Posterior cingulate gyrus (tissue), 11 donors: ENCODE results near the gene HECTD2.

Experiments used
- DNase-seq, 10 donors: peaks; one replicate each; pipeline versions ENCODE4 v3.0.0 to v3.0.0-alpha.2; 2020 to 2021; ENCODE audit warnings: mixed read lengths in 3 of 10
- intact Hi-C: fragments of 100-400 bp; cut with DNase I; formaldehyde crosslinking; loops from one replicate; pipeline ENCODE4 v1.15.1; 2023

HECTD2 gene

GRCh38 chr10:91467114-91467513 lies 57.0 kb downstream of the HECTD2 start:
- peak in 1 of 10 donors; percentile 41 for DNase-seq
- intact Hi-C loops: no loop called here

GRCh38 chr10:91471602-91472001 lies 61.5 kb downstream of the HECTD2 start:
- intact Hi-C loops: no loop called here

GRCh38 chr10:91472911-91473310 lies 62.8 kb downstream of the HECTD2 start:
- intact Hi-C loops: no loop called here

More at GRCh38 chr10:91471602-91472001, 61.5 kb downstream of the HECTD2 start:
- no peak for DNase-seq

GRCh38 chr10:91474009-91474408 lies 63.9 kb downstream of the HECTD2 start:
- intact Hi-C loops: no loop called here
- DNase-seq: no peak

More at GRCh38 chr10:91472911-91473310, 62.8 kb downstream of the HECTD2 start:
- no peak for DNase-seq

- DNase-seq: no peak
- intact Hi-C loops: no loop called here
Observed at GRCh38 chr10:91477236-91477635, 67.1 kb downstream of the HECTD2 start.

- intact Hi-C loops: no loop called here
- DNase-seq: no peak
Observed at GRCh38 chr10:91479583-91479982, 69.4 kb downstream of the HECTD2 start.

GRCh38 chr10:91487911-91488582 lies 77.9 kb downstream of the HECTD2 start:
- intact Hi-C loops: no loop called here
- DNase-seq: peak in 1 of 10 donors; percentile 21

- no peak for DNase-seq
- intact Hi-C loops: loop anchor here (1.0 to 10.0 kb wide), 2 partner anchors 140 to 421 kb away; partner anchors contain the start of gene PPP1R3C
Observed at GRCh38 chr10:91493313-91493712, 83.2 kb downstream of the HECTD2 start.

- intact Hi-C loops: loop anchor here (10.0 kb wide), 1 partner anchor 419 kb away; no protein-coding TSS in a partner anchor
- DNase-seq: no peak
Observed at GRCh38 chr10:91495402-91495801, 85.3 kb downstream of the HECTD2 start.

- intact Hi-C loops: loop anchor here (10.0 kb wide), 1 partner anchor 419 kb away; no protein-coding TSS in a partner anchor
- no peak for DNase-seq
Observed at GRCh38 chr10:91496016-91496415, 85.9 kb downstream of the HECTD2 start.

GRCh38 chr10:91511549-91512330 lies 101.6 kb downstream of the HECTD2 start:
- intact Hi-C loops: no loop called here
- no peak for DNase-seq

DNA sequence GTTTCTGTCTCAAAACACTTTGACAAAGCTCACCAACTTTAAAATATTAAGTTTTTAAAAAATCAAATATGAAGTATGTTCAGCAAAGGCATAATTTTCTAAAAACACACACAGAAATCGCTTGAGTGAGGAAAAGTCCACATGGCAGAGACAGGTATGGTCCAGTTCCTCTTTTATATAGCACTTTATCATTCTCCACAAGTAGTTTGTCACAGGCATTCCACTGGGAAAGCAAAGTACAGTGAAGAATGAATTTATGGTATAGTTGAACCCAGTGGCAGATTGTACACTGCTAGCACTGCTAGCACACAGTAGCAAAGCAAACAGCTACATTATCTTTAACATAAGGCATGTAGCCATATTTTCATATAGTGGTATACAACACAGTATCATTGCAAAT lies 102.3 kb downstream of the HECTD2 start:
- intact Hi-C loops: no loop called here
- DNase-seq: no peak

GRCh38 chr10:91513598-91514424 lies 103.7 kb downstream of the HECTD2 start:
- no peak for DNase-seq
- intact Hi-C loops: no loop called here

- DNase-seq: no peak
- intact Hi-C loops: no loop called here
Observed at GRCh38 chr10:91514787-91515186, 104.6 kb downstream of the HECTD2 start.

- no peak for DNase-seq
- intact Hi-C loops: no loop called here
Observed at GRCh38 chr10:91517394-91517793, 107.2 kb downstream of the HECTD2 start.

GRCh38 chr10:91519899-91520514 lies 109.9 kb downstream of the HECTD2 start:
- no peak for DNase-seq
- intact Hi-C loops: no loop called here

- intact Hi-C loops: no loop called here
- no peak for DNase-seq
Observed at GRCh38 chr10:91520661-91521060, 110.5 kb downstream of the HECTD2 start.

- DNase-seq: no peak
- intact Hi-C loops: no loop called here
Observed at GRCh38 chr10:91521439-91521838, 111.3 kb downstream of the HECTD2 start.

DNA sequence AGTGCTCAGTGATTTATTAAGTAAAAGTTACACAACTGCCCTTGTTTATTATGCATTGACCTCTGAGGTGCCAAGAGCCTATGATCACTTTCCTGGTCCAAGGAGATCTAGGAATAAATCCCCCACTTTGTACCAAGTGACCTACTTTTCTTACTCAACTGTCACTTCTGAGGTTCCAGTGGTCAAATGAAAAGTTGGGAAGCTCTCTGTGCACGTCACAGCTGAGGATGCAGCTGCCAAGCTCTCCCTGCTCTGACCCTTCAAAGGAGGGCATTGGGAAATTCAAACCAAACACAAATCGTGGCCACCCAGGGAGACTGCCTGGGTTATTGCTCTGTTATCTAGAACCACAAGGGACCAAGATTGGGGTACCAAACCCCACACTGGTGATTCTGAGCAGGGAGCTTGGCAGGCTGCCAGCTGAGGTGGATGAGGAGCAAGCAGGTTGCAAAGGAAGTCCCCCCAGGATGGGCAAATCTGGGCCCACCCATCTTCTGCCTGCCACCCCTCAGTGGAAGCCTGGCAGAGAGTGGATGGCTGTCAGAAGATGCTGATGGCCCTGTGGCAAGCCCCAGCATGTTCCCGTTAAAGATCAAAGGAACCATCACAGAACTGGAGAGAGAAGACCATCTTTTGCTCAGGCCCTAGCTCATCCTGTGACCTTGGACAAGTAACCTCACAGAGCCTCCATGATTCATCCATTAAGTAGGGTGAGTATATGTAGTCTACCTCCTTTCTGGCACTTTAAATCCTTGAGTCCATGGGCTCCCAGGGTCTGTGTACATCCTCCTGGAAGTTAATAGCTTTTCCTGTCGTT lies 116.0 kb downstream of the HECTD2 start:
- intact Hi-C loops: no loop called here
- DNase-seq: peak in 3 of 10 donors; percentile 15 to 72 (median 64)

DNA sequence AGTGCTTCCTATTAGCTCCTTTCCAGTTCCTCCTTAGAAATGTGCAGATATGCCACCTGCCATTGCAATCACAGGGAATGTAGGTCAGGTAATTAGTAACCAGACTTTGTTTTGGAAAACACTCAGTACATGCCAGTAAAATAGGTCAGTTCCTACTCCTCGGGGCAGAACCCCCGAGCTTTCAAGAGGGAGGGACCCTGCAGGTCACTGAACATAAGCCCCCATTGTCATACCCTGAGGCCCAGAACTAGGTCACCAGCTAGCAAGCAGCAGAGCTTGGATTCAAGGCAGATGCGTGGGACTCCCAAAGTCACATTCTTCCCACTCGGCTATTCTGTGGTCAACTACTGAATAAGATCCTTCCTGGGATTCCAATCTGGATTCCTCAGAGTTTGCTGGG lies 117.9 kb downstream of the HECTD2 start:
- intact Hi-C loops: no loop called here
- DNase-seq: no peak
